Sigmoid colon (tissue), 7 donors: ENCODE data around the gene NVL. TPM values are rescaled to one million over a fixed set of nuclear protein-coding genes. Genes with fewer than 3 reads are reported as not detected.
"Not testable (repeated sequence)": the region's sequence is repeated elsewhere in the genome, so short reads cannot be mapped to it uniquely, and the experiment has no call there.

ENCODE experiments used
- DNase-seq: peaks from one replicate; pipeline ENCODE4 v3.0.0-alpha.2; 2019
- H3K27ac ChIP-seq, 4 donors: fragments of 200-600 bp; sonication (generic); one replicate each; pipeline ENCODE4 v1.5.1; 2016 to 2019; ENCODE audit warnings: mild to moderate bottlenecking in 1 of 4
- H3K27me3 ChIP-seq, 3 donors: fragments of 200-600 bp; sonication (generic); one replicate each; pipeline ENCODE4 v1.5.1; 2019; ENCODE audit warnings: mild to moderate bottlenecking in 1 of 3
- H3K36me3 ChIP-seq, 4 donors: fragments of 200-600 bp; sonication (generic); one replicate each; pipeline ENCODE4 v1.5.1; 2016 to 2019
- H3K4me1 ChIP-seq, 4 donors: fragments of 200-600 bp; sonication (generic); one replicate each; pipeline ENCODE4 v1.5.1; 2017 to 2019
- H3K4me3 ChIP-seq, 4 donors: fragments of 200-600 bp; sonication (generic); one replicate each; pipeline ENCODE4 v1.5.1; 2017 to 2019; ENCODE audit warnings: mild to moderate bottlenecking in 2 of 4, moderate library complexity in 1 of 4
- H3K9me3 ChIP-seq, 4 donors: fragments of 200-600 bp in 3 of 4; sonication (generic) in 3 of 4; one replicate each; pipeline versions ENCODE4 v1.5.1 to v1.6.1; 2013 to 2019
- CTCF ChIP-seq, 4 experiments: fragments of 450-650 bp in 3 of 4; fragments of 200-600 bp in 1 of 4; IDR thresholded peaks; one replicate each; pipeline ENCODE4 v1.5.1; 2016 to 2019; ENCODE audit warnings: antibody characterized with exemption in 4 of 4, mild to moderate bottlenecking in 3 of 4, moderate library complexity in 2 of 4
- EP300 ChIP-seq, 4 donors: sonication (generic); formaldehyde crosslinking; IDR thresholded peaks; one replicate each; pipeline ENCODE4 v1.6.1; 2017; ENCODE audit warnings: antibody characterized with exemption in 4 of 4
- POLR2A ChIP-seq, 2 donors: fragments of 450-650 bp; IDR thresholded peaks; one replicate each; pipeline ENCODE4 v1.6.1; 2016; ENCODE audit warnings: antibody characterized with exemption in 2 of 2, mild to moderate bottlenecking in 2 of 2, moderate library complexity in 2 of 2
- POLR2AphosphoS5 ChIP-seq, 4 donors: sonication (generic); formaldehyde crosslinking; IDR thresholded peaks; one replicate each; pipeline ENCODE4 v1.6.1; 2017; ENCODE audit warnings: antibody characterized with exemption in 4 of 4
- WGBS, 2 donors: extraction: QIAGEN DNeasy Blood & Tissue Kit; methylation state at CpG; one replicate each; pipeline ENCODE4 v1.1.7; 2013; 5-methylcytosine and 5-hydroxymethylcytosine counted together
- intact Hi-C: fragments of 100-400 bp; cut with DNase I; formaldehyde crosslinking; loops from one replicate; pipeline ENCODE4 v1.15.1; 2023
- polyA plus RNA-seq, 3 donors: library from polyadenylated mRNA; stranded (reverse); fragments of 200-250 nt; gene quantifications; one replicate each; pipeline ENCODE4 v1.2.3, GENCODE V29; 2013
- total RNA-seq, 4 donors: library from RNA; depleted of rRNA; stranded (reverse); fragments of >200 nt; gene quantifications; one replicate each; pipeline ENCODE4 v1.1.0, GENCODE V29; 2016
- donor health status: healthy with polysubstance abuse.
- donor health status: Bipolar disorder and iron deficiency.
- donor health status: healthy.

The NVL gene
- total and polyA plus RNA-seq, 7 donors: 21.4 to 32.4 (median 25.0) TPM

- intact Hi-C loops: no loop called here
- H3K4me1 ChIP-seq: peaks cover 0 to 11% (median 9%) of the 10 kb centered on the region in 4 donors
- WGBS, 2 donors: 83 to 90% methylated on average over 11 of the region's 11 CpGs
- H3K9me3 ChIP-seq: no peaks in the 10 kb centered on the region
- no peak overlapping the region for H3K27ac ChIP-seq
- no peaks in the 10 kb centered on the region for H3K36me3 ChIP-seq
- no peak for DNase-seq
- no peaks in the 10 kb centered on the region for H3K27me3 ChIP-seq
- H3K4me3 ChIP-seq: no peak overlapping the region
- TF ChIP-seq POLR2A (IDR thresholded peaks at IDR 0.05) (no peak), POLR2AphosphoS5 (IDR thresholded peaks at IDR 0.05) (no peak), EP300 (IDR thresholded peaks at IDR 0.05) (no peak)
These were observed 112.0 kb downstream of the NVL start for GRCh38 chr1:224217655-224218623.

GRCh38 chr1:224216382-224216781, 113.6 kb downstream of the NVL start:
- Histone ChIP-seq H3K36me3 (no peaks in the 10 kb centered on the region), H3K27me3 (no peaks in the 10 kb centered on the region), H3K27ac (no peak overlapping the region), H3K4me3 (no peak overlapping the region), H3K4me1 (peaks cover 0 to 24% (median 11%) of the 10 kb centered on the region in 4 donors), H3K9me3 (no peaks in the 10 kb centered on the region)
- WGBS, 2 donors: 94 to 95% methylated on average over 8 of the region's 8 CpGs
- no peak for TF ChIP-seq POLR2AphosphoS5 (IDR thresholded peaks at IDR 0.05)
- no peak for TF ChIP-seq EP300 (IDR thresholded peaks at IDR 0.05)
- no peak for TF ChIP-seq CTCF (IDR thresholded peaks at IDR 0.05)
- no peak for TF ChIP-seq POLR2A (IDR thresholded peaks at IDR 0.05)
- intact Hi-C loops: no loop called here
- no peak for DNase-seq

GRCh38 chr1:224213438-224214119, 116.4 kb downstream of the NVL start:
- peak; percentile 25 for DNase-seq
- peaks cover 0 to 29% (median 15%) of the 10 kb centered on the region in 4 donors for H3K4me1 ChIP-seq
- no peaks in the 10 kb centered on the region for H3K9me3 ChIP-seq
- H3K27me3 ChIP-seq: no peaks in the 10 kb centered on the region
- H3K4me3 ChIP-seq: no peak overlapping the region
- no peaks in the 10 kb centered on the region for H3K36me3 ChIP-seq
- H3K27ac ChIP-seq: peak overlapping the region in 1 of 4 donors; percentile 38
- WGBS, 2 donors: 31 to 69% methylated on average over 4 of the region's 4 CpGs
- TF ChIP-seq EP300 (IDR thresholded peaks at IDR 0.05): no peak
- no peak for TF ChIP-seq POLR2AphosphoS5 (IDR thresholded peaks at IDR 0.05)
- no peak for TF ChIP-seq CTCF (IDR thresholded peaks at IDR 0.05)
- no peak for TF ChIP-seq POLR2A (IDR thresholded peaks at IDR 0.05)
- intact Hi-C loops: no loop called here

- Histone ChIP-seq H3K9me3 (no peaks in the 10 kb centered on the region), H3K36me3 (no peaks in the 10 kb centered on the region), H3K4me3 (no peak overlapping the region), H3K27me3 (no peaks in the 10 kb centered on the region), H3K4me1 (peaks cover 0 to 29% (median 15%) of the 10 kb centered on the region in 4 donors), H3K27ac (peak overlapping the region in 1 of 4 donors; percentile 38)
- intact Hi-C loops: no loop called here
- DNase-seq: peak; percentile 28
- 77 to 84% methylated on average over 13 of the region's 13 CpGs for WGBS, 2 donors
- TF ChIP-seq POLR2A (IDR thresholded peaks at IDR 0.05): no peak
These were observed 117.3 kb downstream of the NVL start for GRCh38 chr1:224212618-224213061.

- H3K4me3 ChIP-seq: no peak overlapping the region
- intact Hi-C loops: no loop called here
- peak overlapping the region in 1 of 4 donors; percentile 32 for H3K27ac ChIP-seq
- H3K4me1 ChIP-seq: peaks cover 0 to 29% (median 15%) of the 10 kb centered on the region in 4 donors
- TF ChIP-seq CTCF (IDR thresholded peaks at IDR 0.05) (no peak), POLR2AphosphoS5 (IDR thresholded peaks at IDR 0.05) (no peak)
- no peaks in the 10 kb centered on the region for H3K9me3 ChIP-seq
- no peaks in the 10 kb centered on the region for H3K27me3 ChIP-seq
- H3K36me3 ChIP-seq: no peaks in the 10 kb centered on the region
- WGBS, 2 donors: 18 to 58% methylated on average over 4 of the region's 4 CpGs
- DNase-seq: peak; percentile 48
These were observed 118.6 kb downstream of the NVL start for GRCh38 chr1:224211206-224211962.

- Histone ChIP-seq H3K27ac (peak overlapping the region in 3 of 4 donors; percentile 53 to 65 (median 62)), H3K4me1 (peaks cover 0 to 30% (median 22%) of the 10 kb centered on the region in 4 donors)
- intact Hi-C loops, H3K36me3 ChIP-seq, H3K4me3 ChIP-seq, H3K9me3 ChIP-seq, H3K27me3 ChIP-seq, DNase-seq: not testable (repeated sequence)
- 59 to 72% methylated on average over 10 of the region's 10 CpGs for WGBS, 2 donors
These were observed 123.9 kb downstream of the NVL start for GRCh38 chr1:224205931-224206538.
